Subcutaneous adipose tissue (tissue), 4 donors: ENCODE data around the gene ADCK1. TPM values are rescaled to one million over a fixed set of nuclear protein-coding genes. Genes with fewer than 3 reads are reported as not detected.

Experiments
- total RNA-seq, 4 donors: library from RNA; depleted of rRNA; stranded (reverse); fragments of >200 nt; gene quantifications; one replicate each; pipeline ENCODE4 v1.1.0, GENCODE V29; 2016
- TF ChIP-seq, protein P1 (sequence below): fragments of 450-650 bp; IDR thresholded peaks from one replicate; pipeline ENCODE4 v1.5.1; 2016; ENCODE audit warnings: low read depth, mild to moderate bottlenecking, control low read depth, antibody characterized with exemption, moderate library complexity

Gene ADCK1
- total RNA-seq, 4 donors from 2014 or later, result 3.6 to 7.9 (median 6.1) TPM

DNA sequence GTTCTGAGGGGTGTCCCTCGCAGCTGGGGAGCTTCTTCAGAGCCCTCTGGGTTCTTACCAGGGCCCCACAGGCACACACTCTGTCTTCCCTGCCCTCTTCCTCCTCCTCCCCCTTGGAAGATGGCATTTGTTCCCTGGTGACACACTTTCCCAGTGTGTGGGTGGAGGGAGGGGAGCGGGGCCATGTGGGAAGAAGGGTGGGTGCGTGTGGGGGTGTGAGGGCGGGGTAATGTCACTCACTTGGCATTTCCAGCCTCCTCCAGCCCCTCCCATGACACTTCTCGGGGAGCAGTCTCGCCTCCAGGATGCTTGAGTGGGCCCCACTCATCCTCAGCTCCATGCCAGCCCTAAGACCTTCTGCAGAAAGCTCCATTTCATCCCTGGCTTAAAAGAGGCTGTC lies 61.3 kb downstream of the ADCK1 start:
- TF ChIP-seq, protein P1, sequence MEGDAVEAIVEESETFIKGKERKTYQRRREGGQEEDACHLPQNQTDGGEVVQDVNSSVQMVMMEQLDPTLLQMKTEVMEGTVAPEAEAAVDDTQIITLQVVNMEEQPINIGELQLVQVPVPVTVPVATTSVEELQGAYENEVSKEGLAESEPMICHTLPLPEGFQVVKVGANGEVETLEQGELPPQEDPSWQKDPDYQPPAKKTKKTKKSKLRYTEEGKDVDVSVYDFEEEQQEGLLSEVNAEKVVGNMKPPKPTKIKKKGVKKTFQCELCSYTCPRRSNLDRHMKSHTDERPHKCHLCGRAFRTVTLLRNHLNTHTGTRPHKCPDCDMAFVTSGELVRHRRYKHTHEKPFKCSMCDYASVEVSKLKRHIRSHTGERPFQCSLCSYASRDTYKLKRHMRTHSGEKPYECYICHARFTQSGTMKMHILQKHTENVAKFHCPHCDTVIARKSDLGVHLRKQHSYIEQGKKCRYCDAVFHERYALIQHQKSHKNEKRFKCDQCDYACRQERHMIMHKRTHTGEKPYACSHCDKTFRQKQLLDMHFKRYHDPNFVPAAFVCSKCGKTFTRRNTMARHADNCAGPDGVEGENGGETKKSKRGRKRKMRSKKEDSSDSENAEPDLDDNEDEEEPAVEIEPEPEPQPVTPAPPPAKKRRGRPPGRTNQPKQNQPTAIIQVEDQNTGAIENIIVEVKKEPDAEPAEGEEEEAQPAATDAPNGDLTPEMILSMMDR, result no peak

DNA sequence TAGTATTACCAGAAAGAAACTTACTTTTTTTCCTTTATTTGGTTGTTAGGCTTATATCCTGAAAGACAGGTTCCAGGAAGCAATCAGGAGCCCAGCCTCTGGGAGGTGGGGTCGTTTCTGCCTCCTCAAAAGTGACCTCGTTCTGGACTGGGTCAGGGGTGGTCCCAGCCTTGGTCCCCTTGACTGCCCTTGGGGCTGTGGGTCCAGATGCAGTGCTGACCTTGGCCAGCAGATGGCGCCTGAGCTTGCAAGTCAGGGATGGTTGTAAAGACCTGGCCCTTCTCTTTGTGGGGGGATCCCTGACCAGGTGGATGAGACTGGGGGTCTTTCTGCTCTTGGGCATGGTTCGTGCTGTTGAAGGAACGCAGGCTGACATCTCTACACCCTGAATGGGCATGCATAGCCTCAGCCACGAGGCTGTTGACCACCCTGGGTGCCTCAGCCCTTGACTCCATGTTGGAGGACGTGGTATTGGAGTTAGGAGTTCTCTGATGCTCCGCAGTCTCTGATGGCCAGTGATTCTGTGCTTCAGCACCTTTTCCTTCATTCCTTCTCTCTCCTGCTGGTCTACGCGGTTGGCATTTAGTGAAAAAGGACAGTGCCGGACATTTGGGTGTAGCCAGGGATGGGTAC lies 62.4 kb downstream of the ADCK1 start:
- TF ChIP-seq, protein P1, result no peak

DNA sequence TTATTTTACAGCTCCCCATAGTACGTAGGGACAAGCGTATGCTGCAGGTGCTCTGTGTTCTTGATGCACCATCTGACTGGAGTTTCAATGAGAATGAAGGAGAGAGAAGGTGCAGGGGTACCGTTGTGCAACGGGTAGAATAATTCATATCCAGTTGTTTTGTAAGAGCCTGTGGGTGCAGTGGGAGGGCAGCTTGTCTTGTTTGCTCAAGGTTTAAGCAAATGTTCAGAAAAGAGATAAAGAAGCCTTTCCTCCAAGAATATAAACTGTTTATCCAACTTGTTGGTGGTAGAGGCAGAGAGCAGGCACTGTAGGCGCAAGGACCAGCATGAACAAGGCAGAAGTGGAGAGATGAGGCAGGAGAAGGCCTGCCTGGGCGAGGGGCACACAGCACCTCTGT lies 64.2 kb downstream of the ADCK1 start:
- TF ChIP-seq, protein P1, result no peak

DNA sequence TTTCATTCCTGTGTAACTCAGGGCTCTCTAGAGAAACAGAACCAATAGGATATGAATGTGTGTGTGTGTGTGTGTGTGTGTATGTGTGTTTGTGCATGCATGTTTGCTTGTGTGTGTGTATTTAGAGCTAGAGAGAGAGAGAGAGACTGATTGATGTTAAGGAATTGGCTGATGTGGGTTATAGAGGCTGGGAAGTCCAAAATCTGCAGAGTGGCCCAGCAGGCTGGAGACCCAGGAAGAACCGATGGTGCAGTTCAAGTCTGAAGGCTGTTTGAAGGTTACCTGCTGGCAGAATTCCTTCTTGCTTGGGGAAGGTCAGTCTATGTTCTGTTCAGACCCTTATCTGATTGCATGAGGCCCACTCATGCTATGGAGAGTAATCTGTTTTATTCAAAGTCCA lies 64.7 kb downstream of the ADCK1 start:
- TF ChIP-seq, protein P1, result no peak

DNA sequence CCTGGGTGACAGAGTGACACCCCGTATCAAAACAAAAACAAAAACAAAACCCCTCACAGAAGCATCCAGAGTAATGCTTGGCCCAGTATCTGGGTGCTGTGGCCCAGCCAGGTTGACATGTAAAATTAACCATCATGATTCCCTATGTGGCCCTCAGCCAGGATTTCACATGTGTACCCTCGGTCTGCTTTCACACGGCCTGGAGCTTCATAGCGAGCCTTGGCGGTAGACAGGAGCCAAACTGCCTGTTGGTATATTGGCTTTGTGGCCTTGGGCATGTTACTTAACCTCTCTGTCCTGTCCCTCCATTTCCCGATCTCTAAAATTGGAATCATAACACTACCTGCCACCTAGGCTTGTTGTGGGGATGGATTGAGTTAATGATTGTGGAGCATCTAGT lies 65.5 kb downstream of the ADCK1 start:
- TF ChIP-seq, protein P1, result no peak

DNA sequence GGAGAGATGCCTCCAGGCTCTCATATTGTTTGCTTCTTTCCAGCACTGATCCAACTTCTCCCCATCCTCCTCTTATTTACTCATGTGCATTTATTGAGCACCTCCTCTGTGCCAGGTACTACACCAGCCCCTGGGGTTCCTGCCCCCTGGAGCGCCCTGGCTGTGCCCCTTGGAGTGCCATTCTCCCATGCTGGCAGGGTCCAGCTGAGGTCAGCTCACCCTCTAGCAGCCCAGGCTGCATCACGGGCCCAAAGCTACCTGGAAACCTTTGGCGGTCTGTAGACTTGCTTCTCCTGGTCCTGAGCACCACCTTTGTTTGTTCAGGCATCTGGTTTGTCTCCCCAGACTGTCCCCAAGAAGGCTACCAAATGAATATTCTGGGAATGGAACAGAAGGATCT lies 67.0 kb downstream of the ADCK1 start:
- TF ChIP-seq, protein P1, result no peak

DNA sequence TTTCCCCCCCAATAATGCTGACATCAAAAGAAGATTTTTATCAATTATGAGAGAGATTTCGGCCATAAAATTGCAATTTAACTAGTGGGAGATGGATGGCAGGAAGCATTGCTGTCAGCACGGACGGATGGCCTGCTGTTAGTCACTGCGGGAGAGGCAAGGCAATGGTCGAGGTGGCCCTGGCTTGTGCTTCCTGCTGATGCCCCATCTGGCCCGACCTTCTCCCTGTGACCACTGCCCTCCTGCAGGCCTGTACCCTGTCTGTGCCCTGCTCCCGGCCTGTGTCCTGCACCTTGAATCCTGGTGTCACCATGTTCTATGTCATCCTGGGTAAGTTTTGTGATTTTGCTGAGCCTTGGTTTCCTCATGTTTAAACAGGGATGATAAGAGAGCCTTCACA lies 67.6 kb downstream of the ADCK1 start:
- TF ChIP-seq, protein P1, result no peak
